Stomach smooth muscle (tissue), 2 donors: ENCODE measurements around the gene TMEM266.
"Not testable (repeated sequence)": the region's sequence is repeated elsewhere in the genome, so short reads cannot be mapped to it uniquely, and the experiment has no call there.

ENCODE experiments used
- H3K27ac ChIP-seq: one replicate; pipeline ENCODE4 v1.7.0; 2013; ENCODE audit warnings: mild to moderate bottlenecking, low read length, inconsistent platforms
- H3K27me3 ChIP-seq, 2 donors: one replicate each; pipeline ENCODE4 v1.7.0; 2013; ENCODE audit warnings: low read length in 2 of 2; ENCODE audit not compliant: insufficient read depth in 2 of 2, control insufficient read depth in 1 of 2
- H3K36me3 ChIP-seq, 2 donors: one replicate each; pipeline ENCODE4 v1.7.0; 2013; ENCODE audit warnings: low read length in 2 of 2; ENCODE audit not compliant: control insufficient read depth in 2 of 2, insufficient read depth in 2 of 2
- H3K4me1 ChIP-seq: one replicate; pipeline ENCODE4 v1.7.0; 2013; ENCODE audit warnings: low read length; ENCODE audit not compliant: control insufficient read depth, insufficient read depth
- H3K4me3 ChIP-seq, 2 donors: one replicate each; pipeline ENCODE4 v1.7.0; 2013; ENCODE audit warnings: low read length in 2 of 2
- H3K9ac ChIP-seq, 2 donors: one replicate each; pipeline ENCODE4 v1.7.0; 2013; ENCODE audit warnings: low read length in 2 of 2, mild to moderate bottlenecking in 1 of 2
- H3K9me3 ChIP-seq, 2 donors: one replicate each; pipeline ENCODE4 v1.7.0; 2013; ENCODE audit warnings: low read length in 2 of 2; ENCODE audit not compliant: control insufficient read depth in 2 of 2
- donor health status: healthy.
- donor health status: Pancreatic carcinoma.

TMEM266 gene

GRCh38 chr15:76054201-76054600 is 5.6 kb upstream of the TMEM266 start:
- not testable (repeated sequence) for H3K36me3 ChIP-seq, H3K4me1 ChIP-seq, H3K9me3 ChIP-seq, H3K9ac ChIP-seq, H3K27ac ChIP-seq, H3K4me3 ChIP-seq, H3K27me3 ChIP-seq

- Histone ChIP-seq H3K9ac (no peak overlapping the region), H3K4me3 (no peak overlapping the region)
Measured at GRCh38 chr15:76056931-76057330, 2.9 kb upstream of the TMEM266 start.

GRCh38 chr15:76057332-76058000 is 2.3 kb upstream of the TMEM266 start:
- Histone ChIP-seq H3K4me3 (peak overlapping the region in 1 of 2 donors; percentile 50), H3K36me3 (no peaks in the 10 kb centered on the region), H3K9me3 (no peaks in the 10 kb centered on the region), H3K9ac (no peak overlapping the region), H3K4me1 (peaks cover 11% of the 10 kb centered on the region), H3K27me3 (peaks cover 0 to 5% of the 10 kb centered on the region in 2 donors), H3K27ac (no peak overlapping the region)

More at GRCh38 chr15:76056931-76057330, 2.9 kb upstream of the TMEM266 start:
- Histone ChIP-seq H3K27ac (no peak overlapping the region), H3K36me3 (no peaks in the 10 kb centered on the region), H3K9me3 (no peaks in the 10 kb centered on the region), H3K4me1 (peaks cover 11% of the 10 kb centered on the region), H3K27me3 (peaks cover 0 to 5% of the 10 kb centered on the region in 2 donors)

GRCh38 chr15:76058714-76059319 is 968 bp upstream of the TMEM266 start:
- H3K9ac ChIP-seq, result peak overlapping the region in 1 of 2 donors; percentile 48
- peaks cover 11% of the 10 kb centered on the region for H3K4me1 ChIP-seq
- H3K27me3 ChIP-seq, result peaks cover 0 to 5% of the 10 kb centered on the region in 2 donors
- no peaks in the 10 kb centered on the region for H3K36me3 ChIP-seq
- no peaks in the 10 kb centered on the region for H3K9me3 ChIP-seq
- H3K4me3 ChIP-seq, result peak overlapping the region; percentile 74 to 75
- no peak overlapping the region for H3K27ac ChIP-seq

- H3K9ac ChIP-seq, result peak overlapping the region in 1 of 2 donors; percentile 25
- no peak overlapping the region for H3K27ac ChIP-seq
- H3K4me3 ChIP-seq, result peak overlapping the region; percentile 66 to 77
- H3K27me3 ChIP-seq, result peaks cover 0 to 3% of the 10 kb centered on the region in 2 donors
- peaks cover 11% of the 10 kb centered on the region for H3K4me1 ChIP-seq
- H3K9me3 ChIP-seq, result no peaks in the 10 kb centered on the region
- no peaks in the 10 kb centered on the region for H3K36me3 ChIP-seq
Measured at GRCh38 chr15:76060118-76060989, 569 bp downstream of the TMEM266 start.

- Histone ChIP-seq H3K36me3 (no peaks in the 10 kb centered on the region), H3K9ac (no peak overlapping the region), H3K9me3 (no peaks in the 10 kb centered on the region), H3K27me3 (peaks cover 0 to 6% of the 10 kb centered on the region in 2 donors), H3K27ac (no peak overlapping the region), H3K4me1 (peaks cover 11% of the 10 kb centered on the region), H3K4me3 (no peak overlapping the region)
Measured at GRCh38 chr15:76061700-76062099, 1.9 kb downstream of the TMEM266 start.

- H3K36me3 ChIP-seq, result no peaks in the 10 kb centered on the region
- peaks cover 11% of the 10 kb centered on the region for H3K4me1 ChIP-seq
- no peak overlapping the region for H3K9ac ChIP-seq
- H3K4me3 ChIP-seq, result no peak overlapping the region
- H3K27me3 ChIP-seq, result peaks cover 0 to 6% of the 10 kb centered on the region in 2 donors
- H3K9me3 ChIP-seq, result no peaks in the 10 kb centered on the region
- no peak overlapping the region for H3K27ac ChIP-seq
Measured at GRCh38 chr15:76062286-76062685, 2.5 kb downstream of the TMEM266 start.

GRCh38 chr15:76064375-76064774 is 4.6 kb downstream of the TMEM266 start:
- no peaks in the 10 kb centered on the region for H3K9me3 ChIP-seq
- peaks cover 7% of the 10 kb centered on the region for H3K4me1 ChIP-seq
- H3K4me3 ChIP-seq, result no peak overlapping the region
- H3K9ac ChIP-seq, result no peak overlapping the region
- H3K36me3 ChIP-seq, result no peaks in the 10 kb centered on the region
- H3K27ac ChIP-seq, result no peak overlapping the region
- H3K27me3 ChIP-seq, result peaks cover 0 to 6% of the 10 kb centered on the region in 2 donors

- no peak overlapping the region for H3K9ac ChIP-seq
- no peak overlapping the region for H3K27ac ChIP-seq
Measured at GRCh38 chr15:76065245-76065644, 5.5 kb downstream of the TMEM266 start.

GRCh38 chr15:76065793-76066192 is 6.0 kb downstream of the TMEM266 start:
- H3K9me3 ChIP-seq, result no peaks in the 10 kb centered on the region

More at GRCh38 chr15:76065245-76065644, 5.5 kb downstream of the TMEM266 start:
- no peaks in the 10 kb centered on the region for H3K36me3 ChIP-seq
- peaks cover 3% of the 10 kb centered on the region for H3K4me1 ChIP-seq
- no peaks in the 10 kb centered on the region for H3K9me3 ChIP-seq
- H3K27me3 ChIP-seq, result peaks cover 0 to 6% of the 10 kb centered on the region in 2 donors
- H3K4me3 ChIP-seq, result no peak overlapping the region

More at GRCh38 chr15:76065793-76066192, 6.0 kb downstream of the TMEM266 start:
- no peaks in the 10 kb centered on the region for H3K36me3 ChIP-seq
- no peak overlapping the region for H3K4me3 ChIP-seq
- no peaks in the 10 kb centered on the region for H3K4me1 ChIP-seq
- no peak overlapping the region for H3K27ac ChIP-seq
- no peak overlapping the region for H3K9ac ChIP-seq
- peaks cover 0 to 6% of the 10 kb centered on the region in 2 donors for H3K27me3 ChIP-seq
